Peyer's patch (tissue), 4 donors: ENCODE measurements around the gene STK32C. TPM values are rescaled to one million over a fixed set of nuclear protein-coding genes. Genes with fewer than 3 reads are reported as not detected.

Experiments used
- DNase-seq, 3 donors: peaks; one replicate each; pipeline ENCODE4 v3.0.0-alpha.2; 2017 to 2019
- H3K27ac ChIP-seq, 4 donors: fragments of 200-600 bp; sonication (generic); one replicate each; pipeline ENCODE4 v1.5.1; 2016 to 2019
- H3K27me3 ChIP-seq, 2 donors: fragments of 200-600 bp; sonication (generic); one replicate each; pipeline ENCODE4 v1.5.1; 2019
- H3K36me3 ChIP-seq, 3 donors: fragments of 200-600 bp; sonication (generic); one replicate each; pipeline ENCODE4 v1.5.1; 2016 to 2019
- H3K4me1 ChIP-seq, 4 donors: fragments of 200-600 bp; sonication (generic); one replicate each; pipeline ENCODE4 v1.5.1; 2016 to 2019
- H3K4me3 ChIP-seq, 4 donors: fragments of 200-600 bp; sonication (generic); 1 replicate in 3 of 4; 2 replicates in 1 of 4; pipeline ENCODE4 v1.5.1; 2016 to 2019; ENCODE audit warnings: mild to moderate bottlenecking in 1 of 4
- H3K9me3 ChIP-seq, 4 donors: fragments of 200-600 bp; sonication (generic); one replicate each; pipeline ENCODE4 v1.5.1; 2016 to 2019; ENCODE audit warnings: mild to moderate bottlenecking in 1 of 4
- POLR2A ChIP-seq, 2 donors: fragments of 450-650 bp; IDR thresholded peaks; one replicate each; pipeline ENCODE4 v1.5.1; 2017; ENCODE audit warnings: antibody characterized with exemption in 2 of 2, mild to moderate bottlenecking in 2 of 2, moderate library complexity in 2 of 2
- total RNA-seq, 4 donors: library from RNA; depleted of rRNA; stranded (reverse); fragments of >200 nt; gene quantifications; one replicate each; pipeline ENCODE4 v1.1.0, GENCODE V29; 2016
- TF ChIP-seq, protein P1 (sequence below), 6 experiments: fragments of 450-650 bp in 4 of 6; fragments of 200-600 bp in 2 of 6; sonication (generic) in 1 of 6; IDR thresholded peaks; one replicate each; pipeline ENCODE4 v1.5.1; 2017 to 2019; ENCODE audit warnings: antibody characterized with exemption in 6 of 6, mild to moderate bottlenecking in 3 of 6, moderate library complexity in 1 of 6

The STK32C gene
- total RNA-seq, 4 donors from 2014 or later: 0.35 to 23.9 (median 4.4) TPM

- H3K27me3 ChIP-seq: no peaks in the 10 kb centered on the region
- no peaks in the 10 kb centered on the region for H3K4me1 ChIP-seq
- DNase-seq: no peak
- no peak overlapping the region for H3K27ac ChIP-seq
- no peaks in the 10 kb centered on the region for H3K9me3 ChIP-seq
- TF ChIP-seq, protein P1, sequence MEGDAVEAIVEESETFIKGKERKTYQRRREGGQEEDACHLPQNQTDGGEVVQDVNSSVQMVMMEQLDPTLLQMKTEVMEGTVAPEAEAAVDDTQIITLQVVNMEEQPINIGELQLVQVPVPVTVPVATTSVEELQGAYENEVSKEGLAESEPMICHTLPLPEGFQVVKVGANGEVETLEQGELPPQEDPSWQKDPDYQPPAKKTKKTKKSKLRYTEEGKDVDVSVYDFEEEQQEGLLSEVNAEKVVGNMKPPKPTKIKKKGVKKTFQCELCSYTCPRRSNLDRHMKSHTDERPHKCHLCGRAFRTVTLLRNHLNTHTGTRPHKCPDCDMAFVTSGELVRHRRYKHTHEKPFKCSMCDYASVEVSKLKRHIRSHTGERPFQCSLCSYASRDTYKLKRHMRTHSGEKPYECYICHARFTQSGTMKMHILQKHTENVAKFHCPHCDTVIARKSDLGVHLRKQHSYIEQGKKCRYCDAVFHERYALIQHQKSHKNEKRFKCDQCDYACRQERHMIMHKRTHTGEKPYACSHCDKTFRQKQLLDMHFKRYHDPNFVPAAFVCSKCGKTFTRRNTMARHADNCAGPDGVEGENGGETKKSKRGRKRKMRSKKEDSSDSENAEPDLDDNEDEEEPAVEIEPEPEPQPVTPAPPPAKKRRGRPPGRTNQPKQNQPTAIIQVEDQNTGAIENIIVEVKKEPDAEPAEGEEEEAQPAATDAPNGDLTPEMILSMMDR (IDR thresholded peaks at IDR 0.05): no peak
- TF ChIP-seq POLR2A (IDR thresholded peaks at IDR 0.05): no peak
- H3K36me3 ChIP-seq: no peaks in the 10 kb centered on the region
- H3K4me3 ChIP-seq: no peak overlapping the region
Observed at GRCh38 chr10:132205650-132206376, 101.9 kb downstream of the STK32C start.

- no peak for DNase-seq
- Histone ChIP-seq H3K4me3 (no peak overlapping the region), H3K4me1 (no peaks in the 10 kb centered on the region), H3K36me3 (no peaks in the 10 kb centered on the region), H3K9me3 (no peaks in the 10 kb centered on the region), H3K27me3 (no peaks in the 10 kb centered on the region), H3K27ac (no peak overlapping the region)
- TF ChIP-seq POLR2A (IDR thresholded peaks at IDR 0.05): no peak
- TF ChIP-seq, protein P1 (IDR thresholded peaks at IDR 0.05): no peak
Observed at GRCh38 chr10:132204781-132205473, 102.8 kb downstream of the STK32C start.

- Histone ChIP-seq H3K9me3 (no peaks in the 10 kb centered on the region), H3K4me3 (no peak overlapping the region), H3K4me1 (no peaks in the 10 kb centered on the region), H3K27me3 (no peaks in the 10 kb centered on the region), H3K27ac (no peak overlapping the region), H3K36me3 (no peaks in the 10 kb centered on the region)
- TF ChIP-seq, protein P1 (IDR thresholded peaks at IDR 0.05): no peak
- no peak for DNase-seq
Observed at GRCh38 chr10:132204078-132204780, 103.5 kb downstream of the STK32C start.

GRCh38 chr10:132203256-132204077 is 104.3 kb downstream of the STK32C start:
- Histone ChIP-seq H3K27me3 (no peaks in the 10 kb centered on the region), H3K4me1 (no peaks in the 10 kb centered on the region), H3K27ac (no peak overlapping the region), H3K36me3 (no peaks in the 10 kb centered on the region), H3K9me3 (no peaks in the 10 kb centered on the region), H3K4me3 (no peak overlapping the region)
- DNase-seq: no peak
- TF ChIP-seq POLR2A (IDR thresholded peaks at IDR 0.05): no peak
- TF ChIP-seq, protein P1 (IDR thresholded peaks at IDR 0.05): no peak
